Esophagus muscularis mucosa (tissue), 4 donors: ENCODE measurements around the gene PER2. TPM values are rescaled to one million over a fixed set of nuclear protein-coding genes. Genes with fewer than 3 reads are reported as not detected.
A peak's percentile ranks its signal among the peaks of the same experiment; 100 is the strongest.

Experiments
- DNase-seq: peaks from one replicate; pipeline ENCODE4 v3.0.0-alpha.2; 2017; ENCODE audit errors: extremely low spot score
- H3K27ac ChIP-seq, 4 donors: fragments of 200-600 bp; sonication (generic); replicated peaks in 1 of 4; 1 replicate in 3 of 4; 2 replicates in 1 of 4; pipeline ENCODE4 v1.5.1; 2016 to 2019; ENCODE audit warnings: mild to moderate bottlenecking in 1 of 4
- H3K27me3 ChIP-seq, 4 donors: fragments of 200-600 bp; sonication (generic); one replicate each; pipeline versions ENCODE4 v1.5.1 to v1.6.0; 2016 to 2019
- H3K36me3 ChIP-seq, 4 donors: fragments of 200-600 bp; sonication (generic); one replicate each; pipeline ENCODE4 v1.5.1; 2016 to 2019
- H3K4me1 ChIP-seq, 4 donors: fragments of 200-600 bp; sonication (generic); one replicate each; pipeline ENCODE4 v1.5.1; 2016 to 2019
- H3K4me3 ChIP-seq, 4 donors: fragments of 200-600 bp; sonication (generic); 1 replicate in 2 of 4; 2 replicates in 2 of 4; pipeline ENCODE4 v1.5.1; 2016 to 2019; ENCODE audit warnings: mild to moderate bottlenecking in 4 of 4, moderate library complexity in 1 of 4
- H3K9me3 ChIP-seq, 4 donors: fragments of 200-600 bp; sonication (generic); 1 replicate in 3 of 4; 2 replicates in 1 of 4; pipeline ENCODE4 v1.5.1; 2016 to 2019
- EP300 ChIP-seq: sonication (generic); formaldehyde crosslinking; IDR thresholded peaks from one replicate; pipeline ENCODE4 v1.6.1; 2017; ENCODE audit warnings: antibody characterized with exemption
- POLR2A ChIP-seq: fragments of 450-650 bp; IDR thresholded peaks from one replicate; pipeline ENCODE4 v1.6.1; 2017; ENCODE audit warnings: antibody characterized with exemption, moderate library complexity, mild to moderate bottlenecking, low read depth
- POLR2AphosphoS5 ChIP-seq, 2 donors: sonication (generic); formaldehyde crosslinking; IDR thresholded peaks; one replicate each; pipeline ENCODE4 v1.6.1; 2017; ENCODE audit warnings: antibody characterized with exemption in 2 of 2
- WGBS: methylation state at CpG from one replicate; pipeline ENCODE4 v1.1.5; 2018; 5-methylcytosine and 5-hydroxymethylcytosine counted together
- intact Hi-C: fragments of 100-400 bp; cut with DNase I; formaldehyde crosslinking; loops from one replicate; pipeline ENCODE4 v1.15.1; 2023
- total RNA-seq, 4 donors: library from RNA; depleted of rRNA; stranded (reverse); fragments of >200 nt; gene quantifications; one replicate each; pipeline versions ENCODE4 v1.1.0 to v1.2.1, GENCODE V29; 2016
- TF ChIP-seq, protein P1 (sequence below), 3 experiments: fragments of 200-600 bp in 2 of 3; fragments of 450-650 bp in 1 of 3; sonication (generic) in 2 of 3; IDR thresholded peaks; one replicate each; pipeline ENCODE4 v1.5.1; 2017 to 2019; ENCODE audit warnings: antibody characterized with exemption in 3 of 3, mild to moderate bottlenecking in 2 of 3, moderate library complexity in 1 of 3

The PER2 gene
- total RNA-seq, 4 donors from 2014 or later: 9.1 to 13.1 (median 11.1) TPM

DNA sequence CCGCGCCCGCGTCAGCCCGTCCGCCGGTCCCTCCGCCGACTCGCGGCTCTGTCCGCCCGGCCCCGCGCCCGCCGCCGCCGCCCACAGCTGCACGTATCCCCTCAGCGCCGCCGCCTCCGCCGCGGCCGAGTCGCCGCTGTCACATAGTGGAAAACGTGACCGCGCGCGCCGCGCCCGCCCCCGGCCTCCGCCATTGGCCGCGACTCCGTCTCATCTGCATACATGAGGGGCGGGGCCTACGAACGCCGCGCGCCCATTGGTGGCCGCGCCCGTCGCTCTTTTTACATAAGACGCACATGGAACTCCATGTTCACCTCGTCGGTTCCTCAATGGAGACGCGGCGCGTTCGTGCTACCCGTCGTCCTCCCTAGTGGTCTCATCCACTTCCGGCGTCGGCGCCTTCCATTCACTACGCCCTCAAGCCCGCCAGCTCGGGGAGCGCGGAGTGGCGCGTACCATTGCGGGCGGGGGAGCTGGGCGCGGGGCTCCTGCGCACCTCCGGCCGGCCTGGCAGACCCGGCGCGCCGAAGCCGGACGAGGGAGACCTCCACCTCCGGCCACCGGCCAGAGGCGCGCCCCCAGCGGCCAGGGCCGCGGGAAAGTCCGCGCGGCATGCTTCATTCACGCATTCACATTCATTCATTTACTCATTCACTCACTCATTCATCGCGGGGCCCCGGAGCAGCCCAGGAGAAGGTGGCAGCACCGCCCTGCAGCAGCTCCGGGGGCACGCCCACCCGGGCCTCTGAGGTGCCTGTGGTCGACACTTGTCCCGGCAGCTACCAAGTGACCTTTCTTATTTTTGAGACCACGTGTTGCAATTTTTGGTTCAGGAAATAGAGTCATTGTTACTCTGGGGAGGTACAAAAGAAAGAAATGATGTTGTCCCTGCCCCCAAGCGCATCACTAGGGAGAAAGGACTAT lies 502 bp upstream of the PER2 start:
- peak overlapping the region; percentile 92 to 98 (median 94) for H3K27ac ChIP-seq
- H3K36me3 ChIP-seq: no peaks in the 10 kb centered on the region
- intact Hi-C loops: no loop called here
- H3K27me3 ChIP-seq: no peaks in the 10 kb centered on the region
- no peaks in the 10 kb centered on the region for H3K9me3 ChIP-seq
- TF ChIP-seq, protein P1, sequence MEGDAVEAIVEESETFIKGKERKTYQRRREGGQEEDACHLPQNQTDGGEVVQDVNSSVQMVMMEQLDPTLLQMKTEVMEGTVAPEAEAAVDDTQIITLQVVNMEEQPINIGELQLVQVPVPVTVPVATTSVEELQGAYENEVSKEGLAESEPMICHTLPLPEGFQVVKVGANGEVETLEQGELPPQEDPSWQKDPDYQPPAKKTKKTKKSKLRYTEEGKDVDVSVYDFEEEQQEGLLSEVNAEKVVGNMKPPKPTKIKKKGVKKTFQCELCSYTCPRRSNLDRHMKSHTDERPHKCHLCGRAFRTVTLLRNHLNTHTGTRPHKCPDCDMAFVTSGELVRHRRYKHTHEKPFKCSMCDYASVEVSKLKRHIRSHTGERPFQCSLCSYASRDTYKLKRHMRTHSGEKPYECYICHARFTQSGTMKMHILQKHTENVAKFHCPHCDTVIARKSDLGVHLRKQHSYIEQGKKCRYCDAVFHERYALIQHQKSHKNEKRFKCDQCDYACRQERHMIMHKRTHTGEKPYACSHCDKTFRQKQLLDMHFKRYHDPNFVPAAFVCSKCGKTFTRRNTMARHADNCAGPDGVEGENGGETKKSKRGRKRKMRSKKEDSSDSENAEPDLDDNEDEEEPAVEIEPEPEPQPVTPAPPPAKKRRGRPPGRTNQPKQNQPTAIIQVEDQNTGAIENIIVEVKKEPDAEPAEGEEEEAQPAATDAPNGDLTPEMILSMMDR (IDR thresholded peaks at IDR 0.05): peak; percentile 15 to 36 (median 31)
- no peak for TF ChIP-seq EP300
- TF ChIP-seq POLR2AphosphoS5 (IDR thresholded peaks at IDR 0.05): peak; percentile 91 to 97
- peak; percentile 31 for TF ChIP-seq POLR2A
- DNase-seq: peak; percentile 100
- peaks cover 51 to 60% (median 57%) of the 10 kb centered on the region in 4 donors for H3K4me1 ChIP-seq
- peak overlapping the region; percentile 77 to 94 (median 83) for H3K4me3 ChIP-seq
- WGBS: 5% methylated on average over 7 of the region's 108 CpGs

DNA sequence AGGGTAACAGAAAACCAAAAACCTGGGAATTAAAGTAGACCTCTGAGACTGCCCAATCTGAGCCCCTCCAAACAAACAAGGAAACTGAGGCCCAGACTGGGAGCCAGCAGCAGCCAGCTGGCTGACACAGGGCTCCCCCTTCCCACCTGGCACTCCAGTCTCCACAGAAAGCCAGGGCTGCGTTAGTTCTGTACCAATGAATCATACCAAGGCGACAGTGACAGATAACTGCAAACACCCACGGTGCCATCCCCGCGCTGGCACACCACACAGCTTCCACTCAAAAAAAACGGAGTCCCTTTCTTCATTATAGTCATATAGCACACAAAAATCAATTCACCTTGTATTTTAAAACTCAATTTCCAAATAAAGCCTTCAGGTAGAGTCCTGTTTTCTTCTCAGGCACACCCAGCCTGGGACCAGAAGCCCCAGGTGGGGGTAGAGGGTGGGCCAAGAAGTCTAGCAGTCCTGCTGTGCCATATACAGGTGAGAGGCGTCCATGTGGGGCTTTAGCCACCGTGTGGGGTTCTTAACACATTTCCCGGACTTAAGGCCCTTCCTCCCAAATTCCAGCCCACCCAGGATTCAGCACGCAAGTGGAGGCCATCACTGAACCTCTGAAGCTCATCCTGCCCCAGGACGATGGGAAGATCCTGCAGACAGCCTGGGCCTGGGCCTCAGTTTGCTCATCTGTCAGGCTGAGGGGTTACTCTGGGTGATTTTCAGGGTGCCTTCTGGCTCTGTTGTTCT lies 1.2 kb downstream of the PER2 start:
- H3K27me3 ChIP-seq: no peaks in the 10 kb centered on the region
- no peaks in the 10 kb centered on the region for H3K9me3 ChIP-seq
- DNase-seq: no peak
- intact Hi-C loops: no loop called here
- peak overlapping the region; percentile 77 to 94 (median 83) for H3K4me3 ChIP-seq
- 50% methylated on average over 11 of the region's 11 CpGs for whole genome bisulfite sequencing
- TF ChIP-seq, protein P1 (IDR thresholded peaks at IDR 0.05): no peak
- TF ChIP-seq POLR2A: no peak
- no peak for TF ChIP-seq POLR2AphosphoS5 (IDR thresholded peaks at IDR 0.05)
- H3K27ac ChIP-seq: peak overlapping the region; percentile 92 to 98 (median 94)
- peaks cover 62 to 76% (median 73%) of the 10 kb centered on the region in 4 donors for H3K4me1 ChIP-seq
- no peaks in the 10 kb centered on the region for H3K36me3 ChIP-seq

DNA sequence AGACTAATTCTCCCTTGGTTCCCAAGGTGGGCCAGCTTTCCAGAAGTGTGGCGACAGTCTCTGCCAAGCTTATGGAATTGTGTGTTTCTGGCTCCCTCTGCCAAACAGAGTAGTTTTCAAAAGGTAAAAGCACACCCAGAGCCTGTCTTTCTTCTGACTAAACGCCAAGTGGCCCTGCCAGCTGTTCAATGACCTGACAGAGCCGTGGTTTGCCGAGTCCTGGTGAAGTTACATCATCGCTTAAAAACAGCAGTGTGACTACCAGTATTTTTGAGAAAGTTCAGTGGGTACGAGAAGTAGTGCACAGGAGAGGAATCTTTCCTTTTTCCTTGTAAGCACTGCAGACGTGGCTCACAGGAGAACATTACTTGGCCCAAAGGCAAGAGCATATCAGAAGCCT lies 1.9 kb downstream of the PER2 start:
- Histone ChIP-seq H3K4me1 (peaks cover 62 to 82% (median 79%) of the 10 kb centered on the region in 4 donors), H3K27ac (peak overlapping the region; percentile 92 to 98 (median 94)), H3K9me3 (no peaks in the 10 kb centered on the region), H3K4me3 (peak overlapping the region; percentile 77 to 94 (median 83)), H3K36me3 (no peaks in the 10 kb centered on the region), H3K27me3 (no peaks in the 10 kb centered on the region)
- no peak for DNase-seq
- TF ChIP-seq POLR2AphosphoS5 (IDR thresholded peaks at IDR 0.05): peak; percentile 80 to 82
- TF ChIP-seq EP300: no peak
- intact Hi-C loops: no loop called here
- WGBS: 48% methylated on average over 7 of the region's 7 CpGs

DNA sequence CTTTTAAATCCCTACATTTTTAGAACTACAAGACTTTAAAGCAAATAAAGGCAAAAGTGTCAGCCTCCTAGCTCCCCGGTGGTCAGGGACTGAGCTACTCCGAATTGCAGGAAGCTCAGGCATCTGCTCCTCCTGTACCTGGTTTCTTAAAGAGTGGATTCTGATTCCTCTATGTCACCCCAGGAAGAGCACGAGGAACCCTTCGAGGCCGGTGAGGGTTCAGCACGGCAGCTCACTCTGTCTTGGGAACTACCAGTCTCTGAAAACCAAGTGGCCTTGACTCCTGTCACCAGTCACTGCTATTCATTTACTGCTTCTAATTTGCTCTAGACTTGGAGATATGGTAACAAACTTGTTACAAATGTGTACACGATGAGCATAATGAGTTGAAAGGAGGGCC lies 2.3 kb downstream of the PER2 start:
- no peaks in the 10 kb centered on the region for H3K36me3 ChIP-seq
- TF ChIP-seq, protein P1 (IDR thresholded peaks at IDR 0.05): no peak
- TF ChIP-seq POLR2A (no peak), EP300 (no peak), POLR2AphosphoS5 (IDR thresholded peaks at IDR 0.05) (no peak)
- intact Hi-C loops: no loop called here
- peak overlapping the region; percentile 92 to 98 (median 94) for H3K27ac ChIP-seq
- H3K4me3 ChIP-seq: peak overlapping the region; percentile 77 to 94 (median 83)
- no peak for DNase-seq
- 38% methylated on average over 7 of the region's 7 CpGs for WGBS
- H3K4me1 ChIP-seq: peaks cover 61 to 83% (median 81%) of the 10 kb centered on the region in 4 donors
- H3K9me3 ChIP-seq: no peaks in the 10 kb centered on the region
- H3K27me3 ChIP-seq: no peaks in the 10 kb centered on the region

DNA sequence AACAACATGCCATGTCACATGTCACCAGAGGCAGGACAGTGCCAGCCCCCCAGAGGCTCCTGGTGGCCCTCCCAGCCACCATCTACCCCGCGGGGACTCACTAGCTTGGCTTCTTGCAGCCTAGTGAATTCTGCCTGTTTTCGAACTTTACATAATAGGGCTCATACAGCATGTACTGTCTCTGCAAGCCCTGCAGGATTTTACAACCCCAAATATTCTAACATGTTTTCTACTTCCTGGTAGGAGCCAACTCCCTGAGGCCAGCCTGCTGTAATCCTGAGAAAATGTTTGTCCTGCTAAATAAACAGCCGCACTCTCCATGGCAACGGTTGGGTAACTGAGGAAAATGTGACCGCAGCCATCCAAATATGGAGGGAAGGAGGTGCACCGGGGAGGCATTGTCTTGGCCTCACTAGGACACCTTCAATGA lies 2.7 kb downstream of the PER2 start:
- intact Hi-C loops: no loop called here
- H3K4me3 ChIP-seq: peak overlapping the region in 3 of 4 donors; percentile 79 to 94 (median 87)
- H3K27ac ChIP-seq: peak overlapping the region; percentile 92 to 98 (median 94)
- H3K36me3 ChIP-seq: no peaks in the 10 kb centered on the region
- peak; percentile 97 for DNase-seq
- H3K9me3 ChIP-seq: no peaks in the 10 kb centered on the region
- no peaks in the 10 kb centered on the region for H3K27me3 ChIP-seq
- peaks cover 57 to 85% (median 82%) of the 10 kb centered on the region in 4 donors for H3K4me1 ChIP-seq
- TF ChIP-seq, protein P1 (IDR thresholded peaks at IDR 0.05): no peak
- TF ChIP-seq POLR2AphosphoS5 (IDR thresholded peaks at IDR 0.05): peak; percentile 67 to 84
- no peak for TF ChIP-seq EP300
- no peak for TF ChIP-seq POLR2A
- WGBS: 46% methylated on average over 6 of the region's 7 CpGs
